Fibroblast of pulmonary artery (primary cell): Measurements from ENCODE around the gene CCL19.
A peak's percentile ranks its signal among the peaks of the same experiment; 100 is the strongest.

Experiments
- DNase-seq: peaks from one replicate; pipeline ENCODE4 v3.0.0-alpha.2; 2010; ENCODE audit warnings: low read depth
- H3K4me3 ChIP-seq: replicated peaks from 2 replicates; pipeline ENCODE4 v1.5.1; 2011; ENCODE audit warnings: low read depth, mild to moderate bottlenecking, control low read depth, low read length, moderate library complexity
- TF ChIP-seq, protein P1 (sequence below): IDR thresholded peaks from 2 replicates; pipeline ENCODE4 v1.5.1; 2011; ENCODE audit warnings: mild to moderate bottlenecking, control low read depth, low read length, inconsistent platforms; ENCODE audit errors: missing control alignments

CCL19 gene

DNA sequence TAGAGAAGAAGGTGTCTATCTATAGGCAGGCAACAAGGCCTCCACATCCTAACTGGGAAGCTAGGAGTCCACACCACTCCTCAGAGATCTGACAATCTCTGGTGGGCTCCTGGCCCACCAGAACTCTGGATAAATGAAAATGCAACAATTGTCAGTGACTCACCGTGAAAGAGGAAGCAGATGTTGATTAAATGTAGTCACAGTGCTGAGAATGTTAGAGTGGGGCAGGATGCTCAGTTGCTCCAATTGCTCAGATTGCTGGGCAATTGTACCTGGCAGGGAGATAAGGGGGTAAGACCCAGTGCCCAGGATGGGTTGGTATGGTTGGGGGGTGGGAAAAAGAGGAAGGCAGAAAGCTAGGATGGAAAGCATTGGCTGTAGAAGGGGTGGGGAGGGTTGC, 4.3 kb downstream of the CCL19 start:
- H3K4me3 ChIP-seq, result no peak overlapping the region
- TF ChIP-seq, protein P1, sequence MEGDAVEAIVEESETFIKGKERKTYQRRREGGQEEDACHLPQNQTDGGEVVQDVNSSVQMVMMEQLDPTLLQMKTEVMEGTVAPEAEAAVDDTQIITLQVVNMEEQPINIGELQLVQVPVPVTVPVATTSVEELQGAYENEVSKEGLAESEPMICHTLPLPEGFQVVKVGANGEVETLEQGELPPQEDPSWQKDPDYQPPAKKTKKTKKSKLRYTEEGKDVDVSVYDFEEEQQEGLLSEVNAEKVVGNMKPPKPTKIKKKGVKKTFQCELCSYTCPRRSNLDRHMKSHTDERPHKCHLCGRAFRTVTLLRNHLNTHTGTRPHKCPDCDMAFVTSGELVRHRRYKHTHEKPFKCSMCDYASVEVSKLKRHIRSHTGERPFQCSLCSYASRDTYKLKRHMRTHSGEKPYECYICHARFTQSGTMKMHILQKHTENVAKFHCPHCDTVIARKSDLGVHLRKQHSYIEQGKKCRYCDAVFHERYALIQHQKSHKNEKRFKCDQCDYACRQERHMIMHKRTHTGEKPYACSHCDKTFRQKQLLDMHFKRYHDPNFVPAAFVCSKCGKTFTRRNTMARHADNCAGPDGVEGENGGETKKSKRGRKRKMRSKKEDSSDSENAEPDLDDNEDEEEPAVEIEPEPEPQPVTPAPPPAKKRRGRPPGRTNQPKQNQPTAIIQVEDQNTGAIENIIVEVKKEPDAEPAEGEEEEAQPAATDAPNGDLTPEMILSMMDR, result no peak
- DNase-seq, result no peak

GRCh38 chr9:34686231-34686630, 4.8 kb downstream of the CCL19 start:
- DNase-seq, result no peak
- H3K4me3 ChIP-seq, result no peak overlapping the region
- TF ChIP-seq, protein P1, result no peak

DNA sequence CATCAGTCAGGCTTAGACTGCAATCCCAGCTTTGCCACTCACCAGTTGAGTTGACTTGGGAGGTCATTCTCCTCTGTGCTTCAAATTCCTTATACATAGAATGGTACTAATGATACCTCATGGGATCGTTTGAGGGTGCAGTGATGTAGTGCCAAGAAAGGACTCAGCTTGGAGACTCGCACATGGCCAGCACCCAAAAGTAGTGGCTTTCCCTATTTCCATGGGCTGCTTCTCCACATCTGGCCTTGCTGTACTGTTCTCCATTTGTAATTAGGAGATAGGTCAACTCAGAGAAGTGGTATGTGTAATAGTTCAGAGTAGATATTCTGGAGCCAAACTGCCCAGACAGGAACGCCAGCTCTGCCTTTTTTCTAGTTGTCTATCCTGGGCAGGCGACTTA, 5.5 kb downstream of the CCL19 start:
- no peak overlapping the region for H3K4me3 ChIP-seq
- TF ChIP-seq, protein P1, result no peak
- DNase-seq, result no peak

DNA sequence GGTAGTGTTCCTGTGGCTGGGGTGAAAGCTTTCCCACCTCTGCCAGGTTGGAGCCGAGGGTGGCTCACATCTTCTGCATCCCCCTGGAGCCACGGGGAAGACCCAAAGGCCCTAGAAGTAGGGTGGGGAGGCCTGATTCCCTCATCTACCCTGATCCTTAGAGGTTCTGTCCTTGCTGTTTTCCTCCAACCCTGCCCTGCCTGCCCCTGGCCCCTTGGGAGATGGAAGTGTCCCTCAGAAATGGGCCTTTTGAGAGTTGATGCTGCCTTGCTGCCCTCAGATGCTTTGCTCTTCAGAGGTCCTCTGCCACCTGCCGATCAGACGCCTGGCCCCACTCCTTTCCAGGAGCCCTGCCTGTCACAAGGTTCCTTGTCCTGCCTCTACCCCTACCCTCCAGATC, 6.3 kb downstream of the CCL19 start:
- TF ChIP-seq, protein P1, result no peak
- DNase-seq, result no peak
- H3K4me3 ChIP-seq, result no peak overlapping the region

DNA sequence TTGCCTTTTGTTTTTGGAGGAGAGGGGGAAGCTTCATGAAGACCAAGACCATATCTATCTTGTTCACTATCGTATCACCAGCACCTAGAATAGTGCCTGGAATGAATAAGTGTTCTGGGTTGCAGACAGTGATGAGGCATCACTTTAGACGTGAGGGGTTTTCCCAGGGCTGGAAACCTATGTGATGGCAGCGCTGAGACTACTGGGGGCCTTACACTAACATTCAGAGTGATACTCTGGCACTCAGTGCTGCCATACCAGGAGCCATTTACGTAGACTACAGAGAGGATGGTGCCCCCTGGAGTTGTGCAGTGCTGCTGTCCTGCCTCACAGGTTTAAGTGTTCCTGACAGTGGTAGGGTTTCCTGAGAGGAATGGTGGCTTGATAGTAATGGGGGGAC, 6.9 kb downstream of the CCL19 start:
- TF ChIP-seq, protein P1, result no peak
- DNase-seq, result no peak
- no peak overlapping the region for H3K4me3 ChIP-seq

DNA sequence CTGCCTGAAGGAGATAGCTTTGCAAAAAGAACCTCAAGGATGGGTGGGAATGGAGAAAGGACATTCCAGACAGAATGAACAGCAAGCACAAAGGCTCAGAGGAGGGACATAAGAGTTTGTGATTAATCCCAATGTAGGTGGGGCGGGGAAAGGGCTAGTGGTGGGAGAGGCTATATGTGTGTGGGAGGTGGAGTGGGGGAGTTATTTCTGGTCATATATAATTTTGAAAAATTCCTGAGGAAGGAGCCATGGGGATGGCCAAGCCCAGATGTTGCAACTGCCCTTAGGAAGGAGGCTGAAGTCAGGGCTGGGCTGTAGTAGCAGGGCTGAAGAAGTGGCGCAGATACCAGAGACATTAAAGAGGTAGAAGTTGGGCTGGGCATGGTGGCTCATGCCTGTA, 15.2 kb downstream of the CCL19 start:
- TF ChIP-seq, protein P1, result no peak
- H3K4me3 ChIP-seq, result no peak overlapping the region
- DNase-seq, result peak; percentile 65

DNA sequence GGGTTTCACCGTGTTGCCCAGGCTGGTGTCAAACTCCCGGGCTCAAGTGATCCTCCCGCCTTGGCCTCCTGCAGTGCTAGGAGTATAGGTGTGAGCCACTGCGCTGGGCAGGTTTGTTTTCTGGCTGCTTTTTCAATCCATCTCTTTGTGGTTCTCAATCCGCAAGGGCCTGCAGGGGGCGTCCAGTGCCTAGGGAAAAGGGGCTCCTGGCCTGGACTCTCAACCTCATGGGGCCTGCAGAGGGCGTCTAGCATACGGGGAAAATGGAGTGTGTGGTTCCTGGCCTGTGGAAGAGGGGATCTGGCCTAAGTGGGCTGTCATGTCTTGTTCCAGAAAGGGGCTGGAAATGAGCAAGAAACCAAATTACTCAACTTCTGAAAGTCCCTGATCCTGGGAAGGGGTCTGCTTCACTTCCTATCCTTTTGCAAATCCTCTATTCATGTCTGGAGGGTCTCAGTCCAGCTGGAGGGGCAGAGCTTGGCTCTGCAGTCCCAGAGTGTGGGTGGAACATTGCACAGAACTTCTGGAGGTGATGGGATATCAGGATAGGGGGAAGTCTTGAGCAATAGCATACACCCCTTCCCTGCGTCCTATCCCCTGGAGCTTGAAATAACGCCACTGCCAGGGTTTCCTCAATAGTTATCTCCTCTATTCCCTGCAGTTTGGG, 15.9 kb downstream of the CCL19 start:
- TF ChIP-seq, protein P1, result peak; percentile 96
- H3K4me3 ChIP-seq, result no peak overlapping the region
- peak; percentile 83 for DNase-seq
